ENCODE measurements around the gene VCX. TPM values are rescaled to one million over a fixed set of nuclear protein-coding genes. Genes with fewer than 3 reads are reported as not detected.
"Not testable (repeated sequence)": the region's sequence is repeated elsewhere in the genome, so short reads cannot be mapped to it uniquely, and the experiment has no call there.

The VCX gene
- not detected for total RNA-seq
- polyA plus RNA-seq = not detected
- long read RNA-seq, donor 1 = 0 reads
- long read RNA-seq, donor 2 = 0 reads
- long read RNA-seq, donor 3 = 0 reads
- long read RNA-seq, donor 4 = 0 reads
- long read RNA-seq, donor 5 = 0 reads
- long read RNA-seq, donor 6 = 0 reads
- long read RNA-seq, donor 7 = 0 reads
- long read RNA-seq, donor 8 = 0 reads
- long read RNA-seq, donor 9 = 0 reads
- long read RNA-seq, donor 10 = 0 reads

DNA sequence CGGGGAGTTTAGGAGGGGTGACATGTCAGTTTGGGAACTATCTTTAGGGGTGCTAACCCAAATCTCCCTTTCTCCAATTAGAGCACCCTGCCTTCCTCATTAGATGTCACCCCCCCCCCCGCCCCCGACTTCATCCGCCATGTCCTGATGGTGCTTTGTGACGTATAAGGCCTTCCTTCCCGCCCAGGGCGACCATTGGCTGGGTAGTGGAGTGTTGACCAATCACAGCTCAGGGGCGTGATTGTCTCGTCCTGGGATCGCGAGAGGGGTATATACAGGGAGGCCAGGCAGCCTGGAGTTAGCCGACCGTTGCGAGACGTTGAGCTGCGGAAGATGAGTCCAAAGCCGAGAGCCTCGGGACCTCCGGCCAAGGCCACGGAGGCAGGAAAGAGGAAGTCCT is at the start of gene VCX:
TSS of gene VCX (plus strand) at position 301 of the 400 bp plus-strand sequence. CDS start at position 334, 33 bp downstream.
- not testable (repeated sequence) for H3K4me1 ChIP-seq (ENCODE audit: control insufficient read depth in 2 of 2, insufficient read depth in 2 of 2, low read length in 2 of 2); H3K27ac ChIP-seq (ENCODE audit: low read depth in 1 of 2, low read length in 1 of 2); H3K9me3 ChIP-seq (ENCODE audit: control insufficient read depth in 2 of 2, insufficient read depth in 1 of 2, low read length in 1 of 2); H3K4me3 ChIP-seq (ENCODE audit: low read length in 2 of 2); H3K36me3 ChIP-seq (ENCODE audit: control insufficient read depth in 2 of 2, insufficient read depth in 2 of 2, low read length in 1 of 2); DNase-seq (ENCODE audit: low read depth in 6 of 9, low spot score in 9 of 9); H3K27me3 ChIP-seq (ENCODE audit: control insufficient read depth in 2 of 2, insufficient read depth in 1 of 2, low read length in 1 of 2)
- WGBS = 97% methylated on average over 9 of the region's 20 CpGs

DNA sequence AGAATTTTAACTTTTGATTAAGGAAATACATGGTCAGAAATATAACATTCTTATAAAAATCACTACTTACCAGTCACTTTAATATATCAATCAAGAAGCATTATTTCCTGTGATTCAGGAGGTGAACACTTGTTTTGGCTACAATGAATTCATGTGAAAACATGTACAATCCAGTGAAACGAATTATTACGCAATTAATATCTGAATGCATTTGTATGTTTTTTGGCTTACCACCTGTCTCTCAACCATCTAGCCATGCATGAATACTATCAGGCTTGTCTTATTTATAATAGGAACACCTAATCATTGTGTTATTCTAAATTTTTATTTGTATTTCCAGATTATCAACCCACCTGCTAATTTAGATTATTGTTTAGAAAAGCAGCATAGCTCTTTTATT is 44.6 kb upstream of the VCX start:
- H3K36me3 ChIP-seq (ENCODE audit: control insufficient read depth in 2 of 2, insufficient read depth in 2 of 2, low read length in 1 of 2) = no peaks in the 10 kb centered on the region
- 93% methylated on average over 2 of the region's 2 CpGs for WGBS
- no peaks in the 10 kb centered on the region for H3K4me1 ChIP-seq (ENCODE audit: control insufficient read depth in 2 of 2, insufficient read depth in 2 of 2, low read length in 2 of 2)
- H3K27me3 ChIP-seq (ENCODE audit: control insufficient read depth in 2 of 2, insufficient read depth in 1 of 2, low read length in 1 of 2) = no peaks in the 10 kb centered on the region
- H3K4me3 ChIP-seq (ENCODE audit: low read length in 2 of 2) = no peak overlapping the region
- no peak for DNase-seq (ENCODE audit: low read depth in 6 of 9, low spot score in 9 of 9)
- H3K9me3 ChIP-seq (ENCODE audit: control insufficient read depth in 2 of 2, insufficient read depth in 1 of 2, low read length in 1 of 2) = no peaks in the 10 kb centered on the region
- no peak overlapping the region for H3K27ac ChIP-seq (ENCODE audit: low read depth in 1 of 2, low read length in 1 of 2)

DNA sequence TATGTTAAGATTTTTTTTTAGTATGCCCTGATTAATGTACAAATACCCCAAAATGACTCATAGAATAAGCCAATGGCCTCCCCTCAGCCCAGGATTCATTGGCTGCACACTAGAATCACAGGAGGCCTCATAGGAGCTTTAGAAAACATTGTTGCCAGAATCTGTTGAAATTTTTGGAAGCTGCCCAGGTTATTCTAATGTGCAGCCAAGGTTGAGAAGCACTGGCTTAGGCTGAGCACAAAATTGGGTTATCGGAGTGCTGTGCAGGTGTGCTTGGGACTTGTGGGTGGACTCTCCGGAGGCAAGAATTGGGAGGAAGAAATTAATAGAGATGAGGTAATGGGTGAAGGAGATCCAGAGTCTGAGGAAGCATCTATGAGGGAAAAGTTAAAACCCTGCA is 41.3 kb upstream of the VCX start:
- H3K27ac ChIP-seq (ENCODE audit: low read depth in 1 of 2, low read length in 1 of 2) = no peak overlapping the region
- WGBS = 95% methylated on average over 2 of the region's 2 CpGs
- H3K27me3 ChIP-seq (ENCODE audit: control insufficient read depth in 2 of 2, insufficient read depth in 1 of 2, low read length in 1 of 2) = no peaks in the 10 kb centered on the region
- no peaks in the 10 kb centered on the region for H3K36me3 ChIP-seq (ENCODE audit: control insufficient read depth in 2 of 2, insufficient read depth in 2 of 2, low read length in 1 of 2)
- no peak for DNase-seq (ENCODE audit: low read depth in 6 of 9, low spot score in 9 of 9)
- H3K4me3 ChIP-seq (ENCODE audit: low read length in 2 of 2) = no peak overlapping the region
- no peaks in the 10 kb centered on the region for H3K9me3 ChIP-seq (ENCODE audit: control insufficient read depth in 2 of 2, insufficient read depth in 1 of 2, low read length in 1 of 2)
- H3K4me1 ChIP-seq (ENCODE audit: control insufficient read depth in 2 of 2, insufficient read depth in 2 of 2, low read length in 2 of 2) = no peaks in the 10 kb centered on the region

DNA sequence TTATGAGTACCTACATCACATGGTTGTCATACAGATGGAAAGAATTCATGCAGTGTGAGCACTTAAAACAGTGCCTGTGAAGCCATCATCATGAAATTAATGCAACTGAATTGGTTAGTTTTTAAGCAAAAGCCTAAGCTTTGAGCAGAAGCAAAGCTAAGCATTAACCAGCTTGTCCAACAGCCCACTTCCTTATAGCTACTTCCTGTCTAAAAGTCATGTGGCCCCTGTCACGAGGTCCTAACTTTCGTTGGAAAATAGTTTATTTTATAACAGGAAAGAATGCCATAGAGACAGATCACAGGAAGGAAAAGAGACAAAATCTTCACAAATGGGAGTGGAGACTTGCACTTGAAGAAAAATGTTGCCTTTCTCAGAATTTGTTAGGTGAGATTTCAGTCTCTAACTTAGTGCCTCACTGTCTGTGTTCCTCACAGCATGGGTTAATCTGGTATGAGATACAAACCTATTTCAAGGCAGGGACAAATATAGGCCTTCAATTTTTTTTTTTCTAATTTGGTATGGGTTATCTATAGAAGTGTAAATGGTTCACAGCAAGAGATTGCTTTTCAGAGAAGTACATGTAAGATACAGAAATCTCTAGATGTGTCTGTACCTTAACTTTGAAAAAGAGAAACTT is 27.7 kb upstream of the VCX start:
- no peaks in the 10 kb centered on the region for H3K4me1 ChIP-seq (ENCODE audit: control insufficient read depth in 2 of 2, insufficient read depth in 2 of 2, low read length in 2 of 2)
- DNase-seq (ENCODE audit: low read depth in 6 of 9, low spot score in 9 of 9) = no peak
- WGBS = 0% methylated on average over 2 of the region's 2 CpGs
- H3K4me3 ChIP-seq (ENCODE audit: low read length in 2 of 2) = no peak overlapping the region
- no peaks in the 10 kb centered on the region for H3K27me3 ChIP-seq (ENCODE audit: control insufficient read depth in 2 of 2, insufficient read depth in 1 of 2, low read length in 1 of 2)
- H3K9me3 ChIP-seq (ENCODE audit: control insufficient read depth in 2 of 2, insufficient read depth in 1 of 2, low read length in 1 of 2) = no peaks in the 10 kb centered on the region
- H3K36me3 ChIP-seq (ENCODE audit: control insufficient read depth in 2 of 2, insufficient read depth in 2 of 2, low read length in 1 of 2) = no peaks in the 10 kb centered on the region
- no peak overlapping the region for H3K27ac ChIP-seq (ENCODE audit: low read depth in 1 of 2, low read length in 1 of 2)

DNA sequence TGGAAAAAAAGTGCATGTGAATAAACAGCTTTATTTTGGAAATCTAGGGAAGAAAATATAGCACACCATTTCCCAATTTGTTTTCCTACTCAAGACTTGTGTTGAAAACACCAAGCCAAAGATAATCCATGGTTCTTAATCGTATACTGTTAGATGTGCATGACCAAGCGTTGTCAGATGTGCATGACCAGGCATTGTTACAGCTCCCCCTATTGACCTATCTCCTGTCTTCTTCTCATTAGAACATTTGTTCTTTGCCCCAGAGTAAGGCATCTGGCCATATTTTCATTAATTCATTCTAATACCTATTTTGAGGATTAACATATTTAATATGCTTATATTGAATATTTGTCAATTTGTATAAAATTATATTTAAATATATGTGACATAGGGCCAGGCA is 14.4 kb upstream of the VCX start:
- DNase-seq (ENCODE audit: low read depth in 6 of 9, low spot score in 9 of 9) = no peak
- H3K36me3 ChIP-seq (ENCODE audit: control insufficient read depth in 2 of 2, insufficient read depth in 2 of 2, low read length in 1 of 2) = no peaks in the 10 kb centered on the region
- no peak overlapping the region for H3K4me3 ChIP-seq (ENCODE audit: low read length in 2 of 2)
- WGBS = 58% methylated on average over 2 of the region's 2 CpGs
- no peaks in the 10 kb centered on the region for H3K27me3 ChIP-seq (ENCODE audit: control insufficient read depth in 2 of 2, insufficient read depth in 1 of 2, low read length in 1 of 2)
- no peaks in the 10 kb centered on the region for H3K4me1 ChIP-seq (ENCODE audit: control insufficient read depth in 2 of 2, insufficient read depth in 2 of 2, low read length in 2 of 2)
- no peaks in the 10 kb centered on the region for H3K9me3 ChIP-seq (ENCODE audit: control insufficient read depth in 2 of 2, insufficient read depth in 1 of 2, low read length in 1 of 2)
- no peak overlapping the region for H3K27ac ChIP-seq (ENCODE audit: low read depth in 1 of 2, low read length in 1 of 2)

DNA sequence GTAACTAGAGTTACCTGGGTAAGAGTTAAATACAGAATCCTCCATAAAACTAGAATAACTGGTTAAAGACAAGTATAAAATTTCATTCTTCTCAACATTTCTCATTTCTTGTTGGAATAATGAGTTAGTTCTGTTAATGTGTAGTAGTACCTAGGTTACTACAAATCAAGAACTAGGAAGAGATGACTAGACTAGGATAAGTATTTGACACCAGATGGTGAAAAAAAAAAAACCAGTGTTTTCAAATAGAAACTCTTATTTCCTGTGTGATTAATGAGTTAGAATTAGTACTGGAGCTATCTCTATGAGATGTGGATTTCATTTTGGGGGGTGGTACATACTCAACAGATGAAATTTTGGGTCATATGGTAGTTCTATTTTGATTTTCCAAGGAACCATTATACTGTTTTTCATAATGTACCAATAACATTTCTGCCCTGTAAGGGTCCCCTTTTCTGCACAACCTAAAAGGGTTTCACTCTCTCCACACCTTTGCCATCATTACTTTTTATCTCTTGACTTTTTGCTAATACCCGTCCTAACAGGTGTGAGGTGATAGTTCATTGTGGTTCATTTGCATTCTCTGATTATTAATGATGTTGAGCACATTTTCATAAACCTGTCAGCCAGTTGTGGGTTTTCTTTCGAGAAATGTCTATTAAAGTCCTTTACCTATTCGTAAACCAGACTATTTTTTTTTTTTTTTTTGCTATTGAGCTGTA is 1.7 kb upstream of the VCX start:
- no peak overlapping the region for H3K27ac ChIP-seq (ENCODE audit: low read depth in 1 of 2, low read length in 1 of 2)
- DNase-seq (ENCODE audit: low read depth in 6 of 9, low spot score in 9 of 9) = no peak
- H3K27me3 ChIP-seq (ENCODE audit: control insufficient read depth in 2 of 2, insufficient read depth in 1 of 2, low read length in 1 of 2) = no peaks in the 10 kb centered on the region
- H3K4me1 ChIP-seq (ENCODE audit: control insufficient read depth in 2 of 2, insufficient read depth in 2 of 2, low read length in 2 of 2) = no peaks in the 10 kb centered on the region
- no peaks in the 10 kb centered on the region for H3K36me3 ChIP-seq (ENCODE audit: control insufficient read depth in 2 of 2, insufficient read depth in 2 of 2, low read length in 1 of 2)
- no peak overlapping the region for H3K4me3 ChIP-seq (ENCODE audit: low read length in 2 of 2)
- whole genome bisulfite sequencing = 90% methylated on average over 3 of the region's 3 CpGs
- peaks cover 0 to 3% of the 10 kb centered on the region in 2 donors for H3K9me3 ChIP-seq (ENCODE audit: control insufficient read depth in 2 of 2, insufficient read depth in 1 of 2, low read length in 1 of 2)

DNA sequence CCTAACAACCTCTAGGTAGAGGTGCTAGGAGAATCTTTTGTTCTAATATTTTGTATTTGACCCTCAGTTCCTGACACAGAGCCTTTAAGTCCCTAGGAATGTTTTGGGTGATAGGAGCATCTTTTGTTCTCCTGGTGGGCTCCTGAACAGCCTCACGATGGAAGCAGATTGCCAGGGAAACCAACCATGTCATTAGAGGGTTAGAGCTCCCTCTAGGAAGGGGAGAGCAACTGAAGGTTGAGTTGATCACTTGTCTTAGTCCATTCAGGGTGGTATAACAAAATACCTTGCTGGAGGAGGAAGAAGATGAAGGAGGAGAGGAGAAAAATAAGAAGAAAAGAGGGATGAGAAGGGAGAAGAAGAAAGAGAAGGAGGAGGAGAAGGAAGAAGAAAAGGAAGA is 9.2 kb downstream of the VCX start:
- DNase-seq (ENCODE audit: low read depth in 6 of 9, low spot score in 9 of 9) = no peak
- Histone ChIP-seq H3K27ac (ENCODE audit: low read depth in 1 of 2, low read length in 1 of 2) (no peak overlapping the region), H3K36me3 (ENCODE audit: control insufficient read depth in 2 of 2, insufficient read depth in 2 of 2, low read length in 1 of 2) (no peaks in the 10 kb centered on the region), H3K4me3 (ENCODE audit: low read length in 2 of 2) (no peak overlapping the region), H3K9me3 (ENCODE audit: control insufficient read depth in 2 of 2, insufficient read depth in 1 of 2, low read length in 1 of 2) (no peaks in the 10 kb centered on the region), H3K27me3 (ENCODE audit: control insufficient read depth in 2 of 2, insufficient read depth in 1 of 2, low read length in 1 of 2) (no peaks in the 10 kb centered on the region), H3K4me1 (ENCODE audit: control insufficient read depth in 2 of 2, insufficient read depth in 2 of 2, low read length in 2 of 2) (no peaks in the 10 kb centered on the region)
- WGBS = 34% methylated on average over 1 of the region's 1 CpG

DNA sequence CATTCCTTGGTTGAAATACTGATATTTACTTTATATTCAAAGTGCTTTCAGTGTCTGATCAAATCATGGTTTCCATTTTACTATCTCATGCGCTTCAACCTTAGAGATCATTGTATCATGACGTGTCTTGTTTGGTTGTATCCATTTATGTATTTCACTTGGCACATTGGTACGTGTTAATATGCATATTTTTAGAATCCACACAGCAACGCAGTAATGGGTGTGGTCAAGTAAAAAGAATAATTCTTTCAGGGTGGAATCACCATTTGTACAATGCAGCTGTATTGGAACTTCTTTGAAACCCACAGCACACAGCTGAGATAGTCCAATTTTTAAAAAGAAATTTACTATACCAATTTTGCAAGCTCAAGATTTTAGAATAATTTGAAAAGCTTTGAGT is 29.1 kb downstream of the VCX start:
- no peak for DNase-seq (ENCODE audit: low read depth in 6 of 9, low spot score in 9 of 9)
- 88% methylated on average over 4 of the region's 4 CpGs for WGBS

DNA sequence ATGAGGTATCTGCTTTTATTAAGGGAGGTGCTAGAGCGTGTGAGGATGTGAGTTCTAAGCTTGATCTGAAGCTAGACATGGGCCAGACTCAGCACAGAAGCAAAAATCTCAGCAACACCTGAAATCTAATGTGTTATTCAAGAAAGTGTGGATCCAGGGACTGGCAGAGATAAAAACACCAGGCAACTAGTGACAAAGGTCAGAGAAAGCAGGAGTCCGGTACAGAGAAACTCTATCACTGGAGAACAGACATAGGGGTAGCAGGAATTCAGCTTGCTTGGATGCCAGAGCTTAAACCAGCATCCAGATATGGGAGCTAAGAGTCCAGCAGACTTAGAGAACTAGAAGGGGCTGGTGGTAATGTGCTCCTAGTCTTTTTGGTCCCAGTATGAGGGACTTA is 34.0 kb downstream of the VCX start:
- WGBS = 80% methylated on average over 2 of the region's 2 CpGs
- no peak for DNase-seq (ENCODE audit: low read depth in 6 of 9, low spot score in 9 of 9)
- Histone ChIP-seq H3K36me3 (ENCODE audit: control insufficient read depth in 2 of 2, insufficient read depth in 2 of 2, low read length in 1 of 2) (no peaks in the 10 kb centered on the region), H3K4me1 (ENCODE audit: control insufficient read depth in 2 of 2, insufficient read depth in 2 of 2, low read length in 2 of 2) (no peaks in the 10 kb centered on the region), H3K9me3 (ENCODE audit: control insufficient read depth in 2 of 2, insufficient read depth in 1 of 2, low read length in 1 of 2) (no peaks in the 10 kb centered on the region), H3K27ac (ENCODE audit: low read depth in 1 of 2, low read length in 1 of 2) (no peak overlapping the region), H3K4me3 (ENCODE audit: low read length in 2 of 2) (no peak overlapping the region), H3K27me3 (ENCODE audit: control insufficient read depth in 2 of 2, insufficient read depth in 1 of 2, low read length in 1 of 2) (no peaks in the 10 kb centered on the region)

More for the DNA sequence above, 29.1 kb downstream of the VCX start:
- Histone ChIP-seq H3K9me3 (ENCODE audit: control insufficient read depth in 2 of 2, insufficient read depth in 1 of 2, low read length in 1 of 2) (no peaks in the 10 kb centered on the region), H3K27me3 (ENCODE audit: control insufficient read depth in 2 of 2, insufficient read depth in 1 of 2, low read length in 1 of 2) (no peaks in the 10 kb centered on the region), H3K27ac (ENCODE audit: low read depth in 1 of 2, low read length in 1 of 2) (no peak overlapping the region), H3K4me3 (ENCODE audit: low read length in 2 of 2) (no peak overlapping the region), H3K36me3 (ENCODE audit: control insufficient read depth in 2 of 2, insufficient read depth in 2 of 2, low read length in 1 of 2) (no peaks in the 10 kb centered on the region), H3K4me1 (ENCODE audit: control insufficient read depth in 2 of 2, insufficient read depth in 2 of 2, low read length in 2 of 2) (no peaks in the 10 kb centered on the region)

Data from thymus (tissue), 14 donors.